SH-SY5Y (cell line): ENCODE data around the gene PBX1.

Experiments used
- GATA2 ChIP-seq: IDR thresholded peaks from 2 replicates; pipeline ENCODE4 v1.6.1; 2011; ENCODE audit warnings: mild to moderate bottlenecking, low read depth, low read length
- GATA3 ChIP-seq: IDR thresholded peaks from 2 replicates; pipeline ENCODE4 v1.6.1; 2011; ENCODE audit warnings: low read depth, mild to moderate bottlenecking, low read length, moderate library complexity

PBX1 gene

DNA sequence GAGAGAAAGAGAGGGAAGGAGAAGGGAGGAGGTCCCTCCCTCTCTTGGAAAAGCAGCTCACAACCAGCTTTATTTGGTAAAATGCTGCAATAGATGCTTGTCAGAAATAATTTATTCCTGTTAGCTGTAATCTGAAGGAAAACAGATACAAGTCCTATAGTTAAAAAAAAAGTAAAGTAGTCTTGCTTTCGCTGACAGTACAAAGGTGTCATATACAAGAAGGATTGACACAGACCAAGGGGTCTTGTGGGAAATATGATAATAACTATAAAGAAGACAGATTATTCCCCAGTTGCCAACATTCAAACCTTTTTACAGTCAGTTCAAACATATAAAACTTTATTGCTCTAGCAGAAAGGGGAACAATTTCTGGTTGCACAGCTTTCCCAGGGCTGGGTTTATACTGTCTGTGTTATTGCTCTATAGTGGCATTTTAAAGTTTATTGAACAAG, 145.0 kb downstream of the PBX1 start:
- no peak for TF ChIP-seq GATA3
- TF ChIP-seq GATA2 = no peak

DNA sequence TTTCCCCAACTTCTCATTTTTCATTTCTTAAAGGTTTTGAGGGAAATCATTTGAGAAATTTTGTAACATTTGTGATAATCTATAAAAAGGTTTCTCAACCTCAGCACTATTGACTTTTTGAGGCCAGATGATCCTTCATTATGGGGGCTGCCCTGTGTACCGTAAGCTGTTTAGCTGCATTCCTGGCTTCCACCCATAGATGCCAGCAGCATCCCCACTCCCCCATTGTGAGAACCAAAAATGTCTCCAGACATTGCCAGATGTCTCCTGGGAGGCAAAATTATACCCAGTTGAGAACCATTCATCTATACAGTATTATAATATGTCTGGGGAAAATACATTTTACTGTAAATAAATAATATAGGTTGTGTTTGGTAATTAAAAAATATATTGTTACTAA, 146.0 kb downstream of the PBX1 start:
- TF ChIP-seq GATA3 (no peak), GATA2 (no peak)

DNA sequence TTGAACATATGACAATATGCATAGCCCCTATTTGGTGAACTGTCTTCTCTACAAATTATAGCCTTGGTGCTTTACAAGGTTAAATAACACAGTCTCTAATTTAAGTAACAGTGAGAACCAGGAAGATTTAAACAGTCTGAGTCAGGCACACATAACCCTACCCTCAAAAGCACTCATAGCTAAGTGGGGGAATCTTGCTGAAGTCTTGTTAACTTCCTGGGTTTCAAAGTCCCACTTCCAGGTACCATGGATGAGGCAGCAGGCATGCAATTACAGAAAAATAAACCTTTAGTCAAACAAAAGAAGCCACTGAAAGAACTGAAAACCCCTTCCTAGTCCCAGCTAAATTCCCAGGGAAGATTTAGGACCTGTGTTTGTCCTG, 147.6 kb downstream of the PBX1 start:
- TF ChIP-seq GATA3 = no peak
- no peak for TF ChIP-seq GATA2

DNA sequence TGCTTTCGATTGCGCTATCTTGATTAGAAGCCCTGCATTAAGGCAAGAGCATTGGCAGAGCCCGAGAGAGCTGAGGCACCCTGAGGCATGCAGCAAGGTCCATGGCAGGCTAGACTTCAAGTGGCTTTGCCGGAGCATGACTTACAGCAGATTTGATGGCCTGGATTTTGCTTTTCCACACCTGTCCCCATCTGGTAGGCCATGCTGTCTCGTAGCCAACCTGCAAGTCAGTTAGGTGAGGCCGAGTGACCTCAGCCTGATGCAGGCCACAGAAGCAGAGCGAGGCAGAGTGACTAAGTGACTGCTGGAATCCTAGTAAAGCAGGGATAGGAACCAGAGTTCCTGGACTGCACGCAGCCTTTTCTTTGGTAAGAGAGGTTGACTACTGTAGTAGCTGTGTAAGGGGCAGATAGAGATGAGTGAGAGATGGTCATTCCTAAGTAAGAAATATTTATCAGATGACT, 148.9 kb downstream of the PBX1 start:
- TF ChIP-seq GATA3 = no peak
- TF ChIP-seq GATA2 = peak; percentile 55; the same call in 1 of the 2 replicates

DNA sequence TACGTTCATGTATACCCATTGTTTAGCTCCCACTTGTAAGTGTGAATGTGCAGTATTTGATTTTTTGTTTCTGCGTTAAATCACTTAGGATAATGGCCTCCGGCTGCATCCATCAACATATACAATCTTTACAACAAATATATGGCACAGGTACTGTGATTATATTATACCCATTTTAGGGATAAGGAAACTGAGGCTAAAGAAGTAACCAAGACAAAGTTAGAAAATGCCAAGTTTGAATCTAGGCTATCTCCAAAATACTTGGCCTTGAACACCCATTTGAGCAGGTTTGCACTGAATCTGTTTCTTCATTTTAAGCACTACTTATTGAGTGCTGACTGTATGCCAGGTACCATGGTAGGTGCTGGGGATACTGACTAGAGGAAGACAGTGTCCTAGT, 149.6 kb downstream of the PBX1 start:
- TF ChIP-seq GATA2 = no peak
- TF ChIP-seq GATA3 = no peak

DNA sequence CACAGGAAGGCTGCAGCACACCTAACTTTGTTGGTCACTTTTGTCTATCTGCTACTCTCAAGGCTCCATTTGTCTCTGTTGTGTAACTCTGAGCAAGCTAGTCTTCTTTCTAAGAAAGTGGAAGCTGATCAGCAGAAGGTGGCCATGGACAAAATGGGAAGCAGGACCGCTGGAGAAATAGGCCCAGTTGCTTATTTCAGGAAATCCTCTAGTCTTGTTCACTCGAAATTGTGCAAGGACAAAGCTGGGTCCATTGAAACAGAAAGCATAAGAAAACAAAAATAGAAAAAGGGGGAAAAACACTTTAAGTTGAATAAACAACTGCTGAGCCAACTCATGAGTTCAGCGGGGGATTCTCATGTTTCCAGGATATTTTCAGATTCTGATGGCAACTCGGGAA, 150.1 kb downstream of the PBX1 start:
- TF ChIP-seq GATA3 = no peak
- no peak for TF ChIP-seq GATA2

DNA sequence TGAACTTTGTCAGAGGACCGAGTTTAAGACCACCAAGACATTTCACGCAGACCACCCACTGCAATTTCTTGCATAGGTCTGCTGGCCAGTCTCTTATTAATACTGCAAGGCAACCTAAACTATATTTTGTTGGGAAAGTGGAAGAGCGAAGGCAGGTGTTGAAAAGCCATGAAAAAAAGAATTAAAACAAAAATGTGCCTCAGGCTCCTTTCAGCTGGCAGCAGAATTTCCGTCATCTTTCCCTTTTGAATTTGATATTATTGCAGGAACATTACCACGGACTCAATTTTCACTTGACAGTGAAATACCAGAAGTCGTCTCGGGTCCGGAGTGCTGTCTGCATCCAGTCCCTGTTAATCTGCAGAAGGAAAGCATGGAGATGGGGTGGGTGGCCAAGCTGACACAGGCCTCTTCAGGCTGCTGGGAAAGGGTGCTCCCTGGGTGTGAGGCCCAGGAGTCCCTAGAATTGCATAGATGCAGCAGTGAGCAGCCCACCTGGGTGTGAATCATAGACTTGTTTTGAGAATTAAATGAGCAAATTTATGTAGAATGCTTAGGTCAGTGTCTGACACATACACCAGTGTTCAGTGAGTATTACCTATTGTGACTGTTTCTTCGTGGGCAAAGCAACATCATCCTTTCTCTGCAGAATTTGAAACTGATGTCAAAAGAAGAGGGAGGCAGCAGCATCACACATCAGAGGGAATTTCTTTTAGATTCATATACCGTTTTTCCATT, 150.7 kb downstream of the PBX1 start:
- no peak for TF ChIP-seq GATA2

DNA sequence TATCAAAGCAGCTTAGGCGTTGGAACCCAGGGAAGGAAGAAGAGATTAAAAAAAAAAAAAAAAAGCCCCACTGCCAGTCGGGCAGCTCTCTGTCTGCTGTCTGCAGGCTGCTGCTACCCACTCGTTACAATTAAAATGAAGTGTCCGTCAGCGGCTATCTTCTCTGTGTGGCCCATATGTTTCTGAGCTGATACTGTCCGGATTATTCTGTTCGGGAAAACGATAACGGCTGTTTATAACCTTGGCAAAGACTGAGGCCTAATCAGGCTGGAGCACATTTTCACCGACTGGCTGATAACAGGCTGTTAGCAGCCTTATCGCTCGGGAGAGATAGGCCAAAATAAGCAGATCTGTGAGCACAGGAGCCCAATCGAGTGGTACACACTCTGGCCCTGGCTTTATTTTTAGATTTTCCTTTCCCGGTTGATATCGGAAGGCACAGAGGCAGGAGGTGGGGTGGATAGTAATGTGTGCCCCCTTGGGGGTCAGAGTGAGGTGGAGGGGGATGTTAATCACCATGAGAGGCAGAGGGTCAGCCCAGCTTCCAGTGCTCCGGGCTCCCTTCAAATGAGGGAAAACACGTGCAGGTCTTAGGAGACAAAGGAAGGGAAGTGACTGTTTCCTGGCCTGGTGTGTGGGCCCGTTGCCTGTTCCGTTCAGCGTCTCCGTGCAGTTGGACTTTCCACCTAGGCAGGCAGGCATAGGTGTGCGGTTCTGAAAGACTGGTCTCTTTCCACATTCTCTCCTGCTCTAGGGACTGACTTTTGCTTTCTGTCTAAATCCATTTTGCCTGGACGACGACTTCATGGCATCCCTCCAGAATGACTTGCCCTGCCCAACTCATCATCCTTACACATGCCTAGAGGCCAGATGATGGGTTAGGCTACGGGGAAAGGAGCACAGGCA, 153.4 kb downstream of the PBX1 start:
- TF ChIP-seq GATA3 (peak; percentile 100), GATA2 (peak; percentile 100)

DNA sequence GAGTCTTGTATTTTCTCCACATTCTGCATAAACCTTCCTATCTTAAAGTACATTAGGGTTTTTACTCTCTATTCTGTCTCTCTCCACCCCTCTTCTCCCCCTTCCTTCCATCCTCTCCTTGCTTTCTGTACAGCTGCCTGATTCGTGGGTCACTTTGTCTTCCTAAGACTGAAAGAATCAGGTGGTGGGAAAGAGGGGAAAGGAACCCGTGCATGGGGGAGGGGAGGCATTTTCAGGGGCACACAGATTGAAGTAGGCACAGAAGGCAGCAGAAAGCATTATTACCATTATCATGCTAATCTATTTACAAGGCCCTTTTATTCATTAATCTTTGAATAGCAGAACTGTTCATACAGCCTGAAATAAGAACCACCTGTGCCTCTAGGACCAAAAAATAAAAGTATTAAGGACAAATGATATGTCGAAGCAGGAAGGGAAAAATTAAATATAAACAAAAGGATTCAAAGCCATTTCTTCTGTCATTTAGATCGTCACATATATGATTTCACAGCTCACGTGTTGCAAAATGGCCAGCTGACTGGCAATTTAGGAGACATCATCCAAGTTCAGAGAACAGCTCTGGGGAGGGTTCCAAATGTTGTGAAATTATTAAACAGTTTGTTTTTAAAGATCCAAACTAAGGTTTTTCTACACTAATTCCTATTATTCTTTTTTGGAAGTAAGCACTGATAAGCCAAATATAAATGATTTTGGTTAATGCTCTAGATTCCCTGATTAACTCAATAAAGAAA, 154.6 kb downstream of the PBX1 start:
- TF ChIP-seq GATA3 (no peak), GATA2 (no peak)

DNA sequence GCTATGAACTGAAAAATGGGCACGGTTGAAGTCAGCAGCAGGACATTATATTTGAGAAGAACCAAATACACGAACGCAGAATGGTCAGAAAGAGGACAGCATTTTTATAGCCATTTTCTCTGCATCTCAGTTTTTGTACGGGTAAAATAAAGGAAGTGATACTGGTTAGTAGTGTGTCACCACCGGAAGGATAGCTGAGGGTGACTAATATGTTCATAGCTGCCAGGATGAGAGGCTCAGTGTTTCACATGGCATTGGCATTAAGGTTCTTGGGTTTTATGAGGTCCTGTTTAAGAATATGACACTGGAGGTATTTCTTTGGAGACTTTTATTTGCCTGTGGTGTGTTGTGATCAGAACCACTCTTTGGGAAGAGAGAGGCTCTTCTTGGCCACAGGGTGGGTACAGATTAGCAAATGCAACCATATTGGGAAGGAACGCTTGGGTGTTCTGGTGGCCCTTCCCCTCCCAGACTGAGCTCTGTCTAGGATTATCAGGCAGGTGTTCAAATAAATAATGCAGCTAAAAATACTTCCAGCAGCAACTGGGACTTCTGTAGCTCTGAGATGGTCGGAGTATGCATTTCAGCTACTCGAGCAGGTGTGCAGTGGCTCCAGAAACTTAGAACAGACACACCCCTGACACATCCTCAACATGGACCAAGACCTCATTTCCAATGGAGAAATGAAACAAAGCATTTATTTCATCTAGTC, 158.2 kb downstream of the PBX1 start:
- TF ChIP-seq GATA3 = no peak
- no peak for TF ChIP-seq GATA2

DNA sequence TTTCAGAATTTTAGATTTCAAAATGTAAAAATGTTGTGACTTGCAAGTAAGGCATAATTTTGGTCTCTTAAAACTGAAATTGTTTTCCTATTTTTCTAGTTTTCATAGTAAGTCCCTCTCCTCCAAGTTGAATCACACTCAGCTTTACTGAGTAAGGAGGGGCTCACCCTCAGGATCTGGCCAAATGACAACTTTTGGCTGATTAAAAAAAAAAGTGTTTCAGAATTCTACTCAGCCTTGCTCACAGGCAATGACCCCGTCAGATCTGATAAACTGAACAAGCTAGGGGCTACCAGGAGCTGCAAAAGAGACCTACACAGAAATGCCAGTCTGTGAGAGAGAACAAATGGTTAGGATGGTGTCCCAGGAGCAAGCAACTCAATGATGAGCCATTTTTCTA, 159.8 kb downstream of the PBX1 start:
- TF ChIP-seq GATA2 (no peak), GATA3 (no peak)

DNA sequence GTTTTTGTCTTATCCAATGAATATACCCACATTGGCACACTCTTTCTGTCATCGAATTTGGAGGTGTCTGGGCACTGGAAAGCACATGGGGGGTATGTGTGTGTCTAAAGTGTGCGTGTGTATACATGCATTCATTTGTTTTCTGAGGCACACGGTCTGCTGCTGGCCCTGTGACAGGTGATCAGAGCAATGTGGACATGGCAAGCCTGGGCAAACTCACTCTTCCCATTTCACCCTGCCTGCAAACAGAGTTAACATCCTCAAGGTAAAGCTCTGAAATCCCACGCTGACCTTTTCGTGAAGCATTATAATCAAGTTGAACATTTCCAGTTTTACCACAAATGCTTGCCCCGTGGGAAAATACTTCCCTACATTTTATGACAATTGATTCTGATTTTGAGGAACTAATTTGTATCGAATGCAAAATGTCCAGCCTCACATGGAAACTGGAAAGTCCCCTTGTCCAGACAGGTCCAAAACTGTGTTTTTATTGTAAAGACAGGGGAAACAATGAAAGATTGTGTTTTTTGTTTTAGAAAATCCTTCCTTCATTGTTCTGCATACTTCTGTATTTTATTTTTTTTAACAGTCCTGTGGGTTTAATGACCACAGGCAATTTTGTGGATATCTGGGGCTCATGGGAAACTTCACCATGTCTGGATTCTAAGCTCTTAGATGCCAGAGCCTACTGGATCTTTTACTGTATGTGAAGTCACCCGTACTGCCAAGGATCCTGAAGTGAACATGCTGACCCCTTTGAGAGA, 160.9 kb downstream of the PBX1 start:
- TF ChIP-seq GATA2 = no peak
- no peak for TF ChIP-seq GATA3

DNA sequence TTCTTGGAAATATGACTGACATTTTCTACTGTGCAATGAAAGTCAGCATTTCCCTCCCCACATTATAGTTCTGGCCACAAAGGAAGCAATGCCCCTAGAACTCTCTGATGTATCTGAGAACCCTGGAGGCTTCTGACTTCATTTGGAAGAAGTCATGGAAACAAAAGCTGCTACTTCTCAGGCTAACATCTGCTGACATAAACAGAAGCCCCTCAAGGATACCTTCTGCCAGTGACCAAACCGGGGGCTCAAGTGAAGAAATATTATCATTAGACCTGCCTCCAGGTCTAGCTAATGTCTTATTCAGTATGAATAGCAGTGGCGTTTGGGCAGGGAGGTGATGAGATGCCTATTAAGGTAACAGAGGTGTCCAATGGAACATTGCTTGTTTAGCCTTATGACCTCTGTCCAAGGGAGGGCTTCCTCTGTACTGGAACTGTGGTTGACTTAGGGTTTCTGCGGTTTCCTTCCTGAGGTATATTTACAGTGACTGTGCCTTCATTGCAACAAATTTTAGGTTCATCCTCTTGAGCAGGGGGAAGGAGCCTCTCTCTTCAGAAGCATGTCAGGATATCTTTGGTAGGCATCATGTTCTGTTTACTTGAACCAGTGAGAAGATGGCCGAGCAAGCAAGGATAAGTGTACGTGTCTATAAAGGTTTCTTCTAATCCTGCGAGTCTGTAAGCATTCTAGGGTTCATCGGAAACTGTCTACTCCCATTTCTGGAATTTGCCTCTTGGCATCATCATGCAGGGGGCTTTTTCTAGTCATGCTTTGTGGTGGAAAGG, 161.7 kb downstream of the PBX1 start:
- TF ChIP-seq GATA2 = no peak
- TF ChIP-seq GATA3 = no peak
